GM19099 (cell line): ENCODE results near the gene TBC1D19.

ENCODE experiments used
- POLR2A ChIP-seq: IDR thresholded peaks from 3 replicates; pipeline ENCODE4 v1.6.1; 2011; ENCODE audit warnings: low read depth; ENCODE audit not compliant: insufficient read length; ENCODE audit errors: extremely low read depth

The TBC1D19 gene

GRCh38 chr4:26782168-26782829, 198.4 kb downstream of the TBC1D19 start:
- TF ChIP-seq POLR2A: no peak

GRCh38 chr4:26782830-26783202, 198.9 kb downstream of the TBC1D19 start:
- TF ChIP-seq POLR2A: no peak

GRCh38 chr4:26784207-26784865, 200.5 kb downstream of the TBC1D19 start:
- no peak for TF ChIP-seq POLR2A

GRCh38 chr4:26785312-26785711, 201.4 kb downstream of the TBC1D19 start:
- TF ChIP-seq POLR2A: no peak

- no peak for TF ChIP-seq POLR2A
Observed at GRCh38 chr4:26785810-26786209, 201.9 kb downstream of the TBC1D19 start.

GRCh38 chr4:26786916-26787315, 203.0 kb downstream of the TBC1D19 start:
- no peak for TF ChIP-seq POLR2A

- TF ChIP-seq POLR2A: no peak
Observed at GRCh38 chr4:26787461-26788340, 203.8 kb downstream of the TBC1D19 start.

- TF ChIP-seq POLR2A: no peak
Observed at GRCh38 chr4:26788341-26788733, 204.5 kb downstream of the TBC1D19 start.

GRCh38 chr4:26789208-26789607, 205.3 kb downstream of the TBC1D19 start:
- TF ChIP-seq POLR2A: no peak

- TF ChIP-seq POLR2A: no peak
Observed at GRCh38 chr4:26791346-26791745, 207.5 kb downstream of the TBC1D19 start.

GRCh38 chr4:26792639-26793038, 208.8 kb downstream of the TBC1D19 start:
- no peak for TF ChIP-seq POLR2A

- TF ChIP-seq POLR2A: no peak
Observed at GRCh38 chr4:26793735-26794134, 209.9 kb downstream of the TBC1D19 start.

GRCh38 chr4:26796081-26796480, 212.2 kb downstream of the TBC1D19 start:
- no peak for TF ChIP-seq POLR2A

- no peak for TF ChIP-seq POLR2A
Observed at GRCh38 chr4:26802790-26803189, 218.9 kb downstream of the TBC1D19 start.

- no peak for TF ChIP-seq POLR2A
Observed at GRCh38 chr4:26803211-26803861, 219.5 kb downstream of the TBC1D19 start.
